Neural cell (in vitro differentiated cells): ENCODE measurements around the gene DUOXA1. TPM values are rescaled to one million over a fixed set of nuclear protein-coding genes. Genes with fewer than 3 reads are reported as not detected.

ENCODE experiments used
- H2AFZ ChIP-seq: fragments of 200-600, 300-800 bp; sonication (generic), shearing (Covaris generic); 2 replicates; pipeline ENCODE4 v1.6.0; 2014; ENCODE audit warnings: low read depth, mild to moderate bottlenecking, antibody characterized with exemption, low read length, moderate library complexity
- H3F3A ChIP-seq: fragments of 200-600 bp; shearing (Covaris generic); 2 replicates; pipeline ENCODE4 v1.6.1; 2016; ENCODE audit warnings: mild to moderate bottlenecking, moderate library complexity, mixed read lengths, antibody characterized with exemption, low read length; ENCODE audit not compliant: insufficient read depth, poor library complexity, severe bottlenecking
- H3K27ac ChIP-seq: fragments of 200-600, 300-800 bp; sonication (generic), shearing (Covaris generic); 2 replicates; pipeline ENCODE4 v1.5.1; 2014; ENCODE audit warnings: mild to moderate bottlenecking, low read length, moderate library complexity
- H3K27me3 ChIP-seq: fragments of 300-800, 200-600 bp; sonication (generic), shearing (Covaris generic); 2 replicates; pipeline ENCODE4 v1.6.0; 2014; ENCODE audit warnings: mild to moderate bottlenecking, low read depth, low read length, moderate library complexity; ENCODE audit not compliant: insufficient read depth
- H3K36me3 ChIP-seq: fragments of 300-800, 200-600 bp; sonication (generic), shearing (Covaris generic); 2 replicates; pipeline ENCODE4 v1.5.1; 2014; ENCODE audit warnings: mild to moderate bottlenecking, antibody characterized with exemption, low read length, moderate library complexity; ENCODE audit not compliant: insufficient read depth
- H3K4me2 ChIP-seq: fragments of 300-800, 200-600 bp; sonication (generic), shearing (Covaris generic); 2 replicates; pipeline ENCODE4 v1.6.0; 2014; ENCODE audit warnings: mild to moderate bottlenecking, low read length
- H3K4me3 ChIP-seq: fragments of 300-800, 200-600 bp; sonication (generic), shearing (Covaris generic); 2 replicates; pipeline ENCODE4 v1.5.1; 2014; ENCODE audit warnings: mild to moderate bottlenecking, low read length, moderate library complexity
- H3K79me2 ChIP-seq: fragments of 200-600 bp; shearing (Covaris generic); replicated peaks from 2 replicates; pipeline ENCODE4 v1.6.0; 2014; ENCODE audit warnings: mild to moderate bottlenecking, low read length, moderate library complexity; ENCODE audit not compliant: insufficient read depth
- H3K9ac ChIP-seq: fragments of 300-800, 200-600 bp; sonication (generic), shearing (Covaris generic); 2 replicates; pipeline ENCODE4 v1.6.1; 2016; ENCODE audit warnings: mild to moderate bottlenecking, low read length, mixed read lengths
- H3K9me2 ChIP-seq: fragments of 200-600 bp; shearing (Covaris generic); 2 replicates; pipeline ENCODE4 v1.6.1; 2016; ENCODE audit warnings: mild to moderate bottlenecking, low read length, mixed read lengths; ENCODE audit not compliant: insufficient read depth
- H3K9me3 ChIP-seq: fragments of 200-600, 300-800 bp; sonication (generic), shearing (Covaris generic); 2 replicates; pipeline ENCODE4 v1.6.1; 2016; ENCODE audit warnings: mild to moderate bottlenecking, mixed run types, low read length, moderate library complexity, mixed read lengths
- H4K20me1 ChIP-seq: fragments of 200-600 bp; shearing (Covaris generic); 2 replicates; pipeline ENCODE4 v1.6.1; 2016; ENCODE audit warnings: mild to moderate bottlenecking, mixed run types; ENCODE audit not compliant: insufficient read depth
- EP300 ChIP-seq: fragments of 450-650 bp; conservative IDR thresholded peaks from 2 replicates; pipeline ENCODE4 v1.6.1; 2014; ENCODE audit warnings: antibody characterized with exemption, mild to moderate bottlenecking, moderate library complexity; ENCODE audit not compliant: poor library complexity, severe bottlenecking
- EZH2 ChIP-seq: fragments of 200-600, 300-800 bp; shearing (Covaris generic), sonication (generic); IDR thresholded peaks from 2 replicates; pipeline ENCODE4 v1.6.1; 2014; ENCODE audit warnings: antibody characterized with exemption, low read length, borderline replicate concordance, mild to moderate bottlenecking; ENCODE audit not compliant: insufficient read depth, poor library complexity, severe bottlenecking
- MXI1 ChIP-seq: fragments of 450-650 bp; conservative IDR thresholded peaks from 2 replicates; pipeline ENCODE4 v1.6.1; 2014; ENCODE audit warnings: antibody characterized with exemption, mild to moderate bottlenecking; ENCODE audit not compliant: poor library complexity, severe bottlenecking
- POLR2AphosphoS5 ChIP-seq: IDR thresholded peaks from 2 replicates; pipeline ENCODE4 v1.6.1; 2012
- RAD21 ChIP-seq: fragments of 450-650 bp; conservative IDR thresholded peaks from 2 replicates; pipeline ENCODE4 v1.6.1; 2014; ENCODE audit warnings: antibody characterized with exemption, mild to moderate bottlenecking, moderate library complexity
- REST ChIP-seq: IDR thresholded peaks from 2 replicates; pipeline ENCODE4 v1.6.1; 2012; ENCODE audit warnings: borderline replicate concordance
- SMC3 ChIP-seq: fragments of 450-650 bp; conservative IDR thresholded peaks from 2 replicates; pipeline ENCODE4 v1.6.1; 2014; ENCODE audit warnings: antibody characterized with exemption, mild to moderate bottlenecking, moderate library complexity; ENCODE audit not compliant: poor library complexity
- TAF1 ChIP-seq: IDR thresholded peaks from 2 replicates; pipeline ENCODE4 v1.6.1; 2012; ENCODE audit warnings: low read depth
- polyA plus RNA-seq: library from polyadenylated mRNA; depleted of rRNA; stranded (reverse); fragments of >200 nt; gene quantifications from 2 replicates; pipeline ENCODE4 v1.2.3, GENCODE V29; 2014
- TF ChIP-seq, protein P1 (sequence below): fragments of 450-650 bp; IDR thresholded peaks from 2 replicates; pipeline ENCODE4 v1.5.1; 2014; ENCODE audit warnings: antibody characterized with exemption, mild to moderate bottlenecking, moderate library complexity; ENCODE audit not compliant: poor library complexity, severe bottlenecking

The DUOXA1 gene
- polyA plus RNA-seq, 1 donor from 2014 or later = not detected

DNA sequence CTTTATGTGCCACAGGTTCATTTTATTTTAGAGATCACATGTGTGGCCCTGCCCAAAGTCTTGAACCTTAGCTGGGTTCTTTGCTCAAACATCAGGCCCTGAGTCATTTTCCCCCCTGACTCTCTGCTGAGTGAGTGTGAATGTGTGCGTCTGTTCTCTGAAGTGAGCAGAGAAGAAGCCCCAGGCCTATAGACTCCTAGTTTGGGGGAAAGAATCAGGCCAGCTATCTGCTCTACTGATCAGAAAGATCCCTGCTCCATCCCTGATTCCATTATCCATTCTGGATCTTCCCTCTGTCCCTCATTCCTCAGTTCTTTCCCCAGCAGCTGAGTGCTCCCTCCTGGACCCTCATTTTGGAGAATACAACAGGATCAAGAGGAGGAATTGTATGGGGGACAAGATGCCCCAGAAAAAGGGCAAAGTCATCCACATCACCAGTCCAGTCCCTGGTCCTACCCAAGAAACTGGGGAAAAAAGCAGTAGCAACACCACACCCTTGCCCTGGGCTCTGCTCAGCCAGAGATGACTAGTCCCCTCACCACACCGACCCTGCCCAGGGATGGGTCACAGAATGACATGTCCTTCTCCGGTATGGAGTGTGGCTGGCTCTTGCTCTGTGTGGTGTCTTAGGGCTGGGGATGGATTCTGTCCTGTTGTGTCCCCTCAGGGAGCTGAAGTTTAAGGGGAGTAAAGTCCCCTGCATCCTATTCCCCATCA, 3.3 kb upstream of the DUOXA1 start:
- Histone ChIP-seq H3K4me3 (no peak overlapping the region), H3K27ac (no peak overlapping the region), H3F3A (no peaks in the 10 kb centered on the region), H3K36me3 (no peaks in the 10 kb centered on the region), H4K20me1 (no peaks in the 10 kb centered on the region), H3K4me2 (no peak overlapping the region), H3K9me3 (no peaks in the 10 kb centered on the region), H3K9ac (no peak overlapping the region), H3K79me2 (no peaks in the 10 kb centered on the region), H3K27me3 (peaks cover 85% of the 10 kb centered on the region), H3K9me2 (no peaks in the 10 kb centered on the region), H2AFZ (no peak overlapping the region)
- TF ChIP-seq, protein P1, sequence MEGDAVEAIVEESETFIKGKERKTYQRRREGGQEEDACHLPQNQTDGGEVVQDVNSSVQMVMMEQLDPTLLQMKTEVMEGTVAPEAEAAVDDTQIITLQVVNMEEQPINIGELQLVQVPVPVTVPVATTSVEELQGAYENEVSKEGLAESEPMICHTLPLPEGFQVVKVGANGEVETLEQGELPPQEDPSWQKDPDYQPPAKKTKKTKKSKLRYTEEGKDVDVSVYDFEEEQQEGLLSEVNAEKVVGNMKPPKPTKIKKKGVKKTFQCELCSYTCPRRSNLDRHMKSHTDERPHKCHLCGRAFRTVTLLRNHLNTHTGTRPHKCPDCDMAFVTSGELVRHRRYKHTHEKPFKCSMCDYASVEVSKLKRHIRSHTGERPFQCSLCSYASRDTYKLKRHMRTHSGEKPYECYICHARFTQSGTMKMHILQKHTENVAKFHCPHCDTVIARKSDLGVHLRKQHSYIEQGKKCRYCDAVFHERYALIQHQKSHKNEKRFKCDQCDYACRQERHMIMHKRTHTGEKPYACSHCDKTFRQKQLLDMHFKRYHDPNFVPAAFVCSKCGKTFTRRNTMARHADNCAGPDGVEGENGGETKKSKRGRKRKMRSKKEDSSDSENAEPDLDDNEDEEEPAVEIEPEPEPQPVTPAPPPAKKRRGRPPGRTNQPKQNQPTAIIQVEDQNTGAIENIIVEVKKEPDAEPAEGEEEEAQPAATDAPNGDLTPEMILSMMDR = no peak
- TF ChIP-seq EZH2 (no peak), MXI1 (no peak), SMC3 (no peak), EP300 (no peak), POLR2AphosphoS5 (no peak)

DNA sequence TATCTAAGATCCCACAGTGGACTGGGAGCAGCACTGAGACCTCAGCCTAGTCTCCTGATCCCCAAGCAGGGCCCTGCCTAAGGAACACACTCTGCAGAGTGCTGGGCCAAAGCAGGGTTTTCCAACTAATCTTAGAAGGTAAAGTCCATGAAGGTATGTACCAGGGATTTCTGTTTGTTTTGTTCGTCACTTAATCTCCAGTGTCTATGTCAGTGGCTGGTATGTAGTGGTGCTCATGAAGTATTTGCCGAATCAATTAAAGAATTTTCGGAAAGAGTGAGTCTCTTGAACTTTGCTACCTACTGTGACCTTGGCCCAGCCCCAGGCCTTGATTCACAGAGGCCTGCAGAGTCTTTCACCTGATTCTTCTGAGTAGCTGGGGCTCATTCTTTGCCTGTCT, 1.8 kb upstream of the DUOXA1 start:
- Histone ChIP-seq H3K4me3 (no peak overlapping the region), H2AFZ (no peak overlapping the region), H3K9ac (no peak overlapping the region), H3K27me3 (peaks cover 95% of the 10 kb centered on the region), H4K20me1 (no peaks in the 10 kb centered on the region), H3K27ac (no peak overlapping the region), H3K79me2 (no peaks in the 10 kb centered on the region), H3K36me3 (no peaks in the 10 kb centered on the region), H3K9me2 (no peaks in the 10 kb centered on the region), H3F3A (no peaks in the 10 kb centered on the region), H3K9me3 (no peaks in the 10 kb centered on the region), H3K4me2 (no peak overlapping the region)
- TF ChIP-seq RAD21 = no peak

DNA sequence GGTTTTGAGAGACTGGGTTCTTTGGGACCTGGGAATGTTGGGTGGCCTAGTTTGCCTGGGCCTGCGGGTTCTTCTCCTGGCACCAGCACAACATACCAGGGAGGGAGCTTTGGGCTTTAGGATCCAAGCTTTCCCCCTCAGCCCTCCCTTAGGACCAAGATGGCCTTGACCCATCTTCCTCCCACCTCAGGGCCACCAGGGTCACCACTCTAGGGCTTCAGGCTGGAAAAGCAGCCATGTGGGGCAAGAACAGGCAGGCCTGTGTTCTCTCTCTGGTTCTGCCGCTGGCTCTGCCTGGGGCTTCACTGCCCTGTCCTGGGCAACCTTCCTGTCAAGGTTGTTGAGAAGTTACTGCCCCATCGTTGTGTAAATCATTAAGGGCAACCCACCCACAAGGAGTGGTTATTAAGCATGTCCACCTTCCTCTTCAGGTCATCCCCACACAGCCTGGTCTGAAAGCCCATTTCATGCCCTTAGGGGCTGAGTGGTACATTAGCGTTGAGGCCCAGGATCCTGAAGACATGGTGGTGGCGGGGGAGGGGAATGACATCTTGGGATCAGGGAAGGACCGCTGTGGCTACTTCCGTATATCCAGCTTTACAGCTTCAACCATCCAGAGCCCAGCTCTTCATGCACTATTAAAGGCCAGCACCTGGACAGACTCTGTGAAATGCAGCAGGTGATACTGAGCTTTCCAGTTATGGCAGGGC, 767 bp upstream of the DUOXA1 start:
- H3K4me3 ChIP-seq = no peak overlapping the region
- H3K27ac ChIP-seq = no peak overlapping the region
- no peak overlapping the region for H3K9ac ChIP-seq
- H3K36me3 ChIP-seq = no peaks in the 10 kb centered on the region
- H4K20me1 ChIP-seq = no peaks in the 10 kb centered on the region
- H3F3A ChIP-seq = no peaks in the 10 kb centered on the region
- H2AFZ ChIP-seq = no peak overlapping the region
- H3K9me3 ChIP-seq = no peaks in the 10 kb centered on the region
- H3K79me2 ChIP-seq = no peaks in the 10 kb centered on the region
- peaks cover 99% of the 10 kb centered on the region for H3K27me3 ChIP-seq
- no peak overlapping the region for H3K4me2 ChIP-seq
- TF ChIP-seq SMC3 (no peak), EZH2 (no peak), RAD21 (no peak), EP300 (no peak), TAF1 (no peak), POLR2AphosphoS5 (no peak), REST (no peak)
- TF ChIP-seq, protein P1 = no peak
- H3K9me2 ChIP-seq = no peaks in the 10 kb centered on the region
